Fibroblast of the aortic adventitia (primary cell): ENCODE measurements around the gene ZNF593. TPM values are rescaled to one million over a fixed set of nuclear protein-coding genes. Genes with fewer than 3 reads are reported as not detected.

Experiments
- DNase-seq: peaks from one replicate; pipeline ENCODE4 v3.0.0-alpha.2; 2010; ENCODE audit warnings: low read depth
- H3K4me3 ChIP-seq: 2 replicates; pipeline ENCODE4 v1.5.1; 2011; ENCODE audit warnings: low read depth, mild to moderate bottlenecking, control low read depth, low read length, moderate library complexity
- total RNA-seq: library from RNA; depleted of rRNA; stranded (reverse); fragments of >200 nt; gene quantifications from 2 replicates; pipeline ENCODE4 v1.2.3, GENCODE V29; 2012; ENCODE audit warnings: low replicate concordance
- TF ChIP-seq, protein P1 (sequence below): IDR thresholded peaks from 2 replicates; pipeline ENCODE4 v1.5.1; 2011; ENCODE audit warnings: mild to moderate bottlenecking, low read length, control low read depth, inconsistent platforms; ENCODE audit not compliant: insufficient read depth

ZNF593 gene
- total RNA-seq, 1 donor = 19.4 TPM

GRCh38 chr1:26132834-26133167 is 36.9 kb upstream of the ZNF593 start:
- TF ChIP-seq, protein P1, sequence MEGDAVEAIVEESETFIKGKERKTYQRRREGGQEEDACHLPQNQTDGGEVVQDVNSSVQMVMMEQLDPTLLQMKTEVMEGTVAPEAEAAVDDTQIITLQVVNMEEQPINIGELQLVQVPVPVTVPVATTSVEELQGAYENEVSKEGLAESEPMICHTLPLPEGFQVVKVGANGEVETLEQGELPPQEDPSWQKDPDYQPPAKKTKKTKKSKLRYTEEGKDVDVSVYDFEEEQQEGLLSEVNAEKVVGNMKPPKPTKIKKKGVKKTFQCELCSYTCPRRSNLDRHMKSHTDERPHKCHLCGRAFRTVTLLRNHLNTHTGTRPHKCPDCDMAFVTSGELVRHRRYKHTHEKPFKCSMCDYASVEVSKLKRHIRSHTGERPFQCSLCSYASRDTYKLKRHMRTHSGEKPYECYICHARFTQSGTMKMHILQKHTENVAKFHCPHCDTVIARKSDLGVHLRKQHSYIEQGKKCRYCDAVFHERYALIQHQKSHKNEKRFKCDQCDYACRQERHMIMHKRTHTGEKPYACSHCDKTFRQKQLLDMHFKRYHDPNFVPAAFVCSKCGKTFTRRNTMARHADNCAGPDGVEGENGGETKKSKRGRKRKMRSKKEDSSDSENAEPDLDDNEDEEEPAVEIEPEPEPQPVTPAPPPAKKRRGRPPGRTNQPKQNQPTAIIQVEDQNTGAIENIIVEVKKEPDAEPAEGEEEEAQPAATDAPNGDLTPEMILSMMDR = no peak
- H3K4me3 ChIP-seq = no peak overlapping the region
- no peak for DNase-seq

GRCh38 chr1:26134466-26134865 is 35.2 kb upstream of the ZNF593 start:
- H3K4me3 ChIP-seq = no peak overlapping the region
- no peak for DNase-seq
- TF ChIP-seq, protein P1 = no peak

- no peak overlapping the region for H3K4me3 ChIP-seq
- no peak for DNase-seq
- TF ChIP-seq, protein P1 = no peak
These were observed 30.6 kb upstream of the ZNF593 start for GRCh38 chr1:26138974-26139558.

DNA sequence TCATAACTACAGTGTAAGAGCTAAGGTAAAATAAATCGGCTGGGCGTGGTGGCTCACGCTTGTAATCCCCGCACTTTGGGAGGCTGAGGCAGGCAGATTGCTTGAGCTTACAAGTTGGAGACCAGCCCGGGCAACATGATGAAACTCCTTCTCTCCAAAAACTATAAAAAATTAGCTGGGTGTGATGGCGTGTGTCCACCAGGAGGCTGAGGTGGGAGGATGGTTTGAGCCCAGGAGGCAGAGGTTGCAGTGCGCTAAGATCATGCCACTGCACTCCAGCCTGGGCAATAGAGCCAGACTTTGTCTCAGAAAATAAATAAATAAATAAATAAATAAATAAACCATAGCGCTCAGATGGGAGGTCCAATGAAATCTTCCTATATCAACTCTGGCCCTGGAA is 27.5 kb upstream of the ZNF593 start:
- TF ChIP-seq, protein P1 = peak; percentile 21
- no peak for DNase-seq
- H3K4me3 ChIP-seq = no peak overlapping the region

DNA sequence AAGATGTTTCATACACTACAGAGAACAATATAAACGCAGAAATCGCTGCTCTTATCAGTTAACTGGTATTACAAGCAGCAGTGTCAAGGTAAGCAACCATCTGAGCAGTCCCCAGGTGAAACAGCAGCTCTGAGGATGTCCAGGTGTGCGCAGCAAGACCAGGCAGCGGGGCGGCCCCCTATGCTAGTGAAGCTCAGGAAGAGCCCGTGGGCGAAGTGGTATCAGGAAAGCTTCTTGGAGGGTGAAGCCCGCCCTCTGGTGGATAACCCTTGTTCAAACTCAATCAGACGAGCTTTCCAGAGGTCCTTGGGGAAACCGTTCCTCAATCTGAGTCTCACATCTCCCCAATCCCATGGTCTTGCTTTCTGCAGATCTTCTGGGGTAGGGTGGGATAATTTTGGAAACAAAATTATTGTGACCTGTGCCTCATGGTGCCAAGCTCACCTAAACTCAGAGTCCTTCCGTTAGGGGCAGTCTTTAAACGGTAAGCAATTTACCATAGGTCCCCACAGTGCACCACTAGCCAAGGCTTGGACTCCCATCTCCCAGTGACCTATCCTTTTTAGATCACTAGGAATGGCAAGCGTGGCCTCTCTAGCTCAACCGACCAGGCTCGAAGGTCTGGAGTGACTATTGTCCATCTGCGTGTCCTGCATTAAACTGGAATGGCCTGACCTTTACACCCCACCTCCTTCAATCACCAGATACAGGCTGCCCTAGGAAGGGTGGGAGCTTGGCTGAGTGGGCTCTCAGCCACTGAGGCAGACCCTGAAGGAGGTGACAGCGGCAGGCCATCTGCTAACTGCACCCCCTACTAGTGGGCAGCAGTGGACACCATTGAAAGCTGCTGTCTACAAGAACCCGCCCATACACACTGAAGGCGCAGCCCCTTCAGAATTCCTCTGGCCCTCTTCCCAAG is 24.4 kb upstream of the ZNF593 start:
- H3K4me3 ChIP-seq = no peak overlapping the region
- TF ChIP-seq, protein P1 = peak; percentile 77
- DNase-seq = peak; percentile 89

DNA sequence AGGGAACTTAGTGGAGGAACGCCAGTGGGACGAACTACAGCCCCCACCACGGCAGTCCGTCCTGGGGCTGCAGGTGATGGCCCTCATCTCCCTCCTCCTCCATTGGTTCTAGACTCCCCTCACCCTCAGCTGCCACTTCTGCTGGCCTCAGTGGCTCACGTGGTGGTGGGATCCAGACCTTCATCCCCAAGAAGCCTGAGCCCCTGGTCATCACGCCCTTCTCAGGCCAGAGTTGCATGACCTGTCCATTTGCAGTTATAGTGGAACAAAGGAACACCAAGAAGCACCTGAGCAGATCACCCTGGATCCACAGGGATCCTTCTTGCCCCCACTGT is 23.8 kb upstream of the ZNF593 start:
- no peak overlapping the region for H3K4me3 ChIP-seq
- TF ChIP-seq, protein P1 = no peak
- no peak for DNase-seq
